IMR-90 (cell line): ENCODE measurements around the gene MAPK8IP3. TPM values are rescaled to one million over a fixed set of nuclear protein-coding genes. Genes with fewer than 3 reads are reported as not detected.
"Not testable (repeated sequence)": the region's sequence is repeated elsewhere in the genome, so short reads cannot be mapped to it uniquely, and the experiment has no call there.

ENCODE experiments used
- ATAC-seq: fragments of 200-7000 bp; cut with Tn5 transposase; 2 replicates; pipeline ENCODE4 v1.9.1; 2020; ENCODE audit warnings: low read depth, mild to moderate bottlenecking, moderate library complexity
- BruUV-seq: library from RNA; stranded (reverse); fragments of 400-500 nt; replicated peaks from 2 replicates; lab custom pipeline; 2021; lab: Mats Ljungman, UMichigan
- CTCF ChIA-PET: fragments of 300-600 bp; formaldehyde crosslinking; extraction: SDS; loops from one replicate; lab custom pipeline; 2021; ENCODE audit warnings: antibody characterized with exemption; lab: Yijun Ruan, JAX
- POLR2A ChIA-PET: fragments of 300-600 bp; sonication (Branson Sonifier 250); formaldehyde crosslinking; loops from one replicate; lab custom pipeline; 2022; ENCODE audit warnings: antibody characterized with exemption; ENCODE audit not compliant: unreplicated experiment; lab: Charles Lee
- DNase-seq: peaks from one replicate; pipeline ENCODE4 v3.0.0; 2013
- H2AFZ ChIP-seq: replicated peaks from 2 replicates; pipeline ENCODE3; 2013; ENCODE audit warnings: low read length, mild to moderate bottlenecking; ENCODE audit not compliant: poor library complexity
- H2AK5ac ChIP-seq: 2 replicates; pipeline ENCODE4 v1.6.1; 2013; ENCODE audit warnings: low read depth, low read length, inconsistent platforms
- H2AK9ac ChIP-seq: replicated peaks from 2 replicates; pipeline ENCODE3; 2013; ENCODE audit warnings: mild to moderate bottlenecking, low read depth, low read length, moderate library complexity; ENCODE audit not compliant: poor library complexity
- H2BK120ac ChIP-seq: 2 replicates; pipeline ENCODE4 v1.6.1; 2013; ENCODE audit warnings: low read depth, low read length, inconsistent platforms
- H2BK15ac ChIP-seq: 3 replicates; pipeline ENCODE4 v1.6.1; 2013; ENCODE audit warnings: low read depth, low read length, inconsistent platforms
- H2BK20ac ChIP-seq: 2 replicates; pipeline ENCODE4 v1.6.1; 2013; ENCODE audit warnings: low read depth, mild to moderate bottlenecking, inconsistent platforms, low read length, moderate library complexity
- H2BK5ac ChIP-seq: 2 replicates; pipeline ENCODE4 v1.6.1; 2013; ENCODE audit warnings: mild to moderate bottlenecking, low read depth, low read length, inconsistent platforms; ENCODE audit not compliant: poor library complexity, severe bottlenecking
- H3K14ac ChIP-seq: replicated peaks from 2 replicates; pipeline ENCODE4 v1.6.1; 2013; ENCODE audit warnings: low read depth, low read length, inconsistent platforms
- H3K18ac ChIP-seq: 2 replicates; pipeline ENCODE4 v1.6.1; 2013; ENCODE audit warnings: low read depth, low read length, control low read depth
- H3K23ac ChIP-seq: 2 replicates; pipeline ENCODE4 v1.6.1; 2013; ENCODE audit warnings: low read depth, low read length, inconsistent platforms
- H3K27ac ChIP-seq: 2 replicates; pipeline ENCODE4 v1.5.1; 2013; ENCODE audit warnings: mild to moderate bottlenecking, control low read depth, low read length; ENCODE audit not compliant: insufficient read depth
- H3K27me3 ChIP-seq: 2 replicates; pipeline ENCODE4 v1.6.1; 2013; ENCODE audit warnings: low read length; ENCODE audit not compliant: control insufficient read depth, insufficient read depth
- H3K36me3 ChIP-seq: 2 replicates; pipeline ENCODE4 v1.6.1; 2013; ENCODE audit warnings: low read length, mixed read lengths; ENCODE audit not compliant: control insufficient read depth, insufficient read depth
- H3K4ac ChIP-seq: 2 replicates; pipeline ENCODE4 v1.6.1; 2013; ENCODE audit warnings: low read depth, low read length, inconsistent platforms
- H3K4me1 ChIP-seq: 2 replicates; pipeline ENCODE4 v1.6.1; 2013; ENCODE audit warnings: low read length, mixed read lengths; ENCODE audit not compliant: control insufficient read depth, insufficient read depth
- H3K4me2 ChIP-seq: 2 replicates; pipeline ENCODE4 v1.6.1; 2013; ENCODE audit warnings: low read depth, mild to moderate bottlenecking, control low read depth, low read length, moderate library complexity
- H3K4me3 ChIP-seq: 2 replicates; pipeline ENCODE4 v1.5.1; 2013; ENCODE audit warnings: low read depth, mild to moderate bottlenecking, control low read depth, low read length, moderate library complexity; ENCODE audit not compliant: insufficient read depth
- H3K56ac ChIP-seq: 2 replicates; pipeline ENCODE4 v1.6.1; 2013; ENCODE audit warnings: low read length, inconsistent platforms; ENCODE audit not compliant: insufficient read depth; ENCODE audit errors: extremely low read depth
- H3K79me1 ChIP-seq, 2 experiments: 2 replicates each; pipeline ENCODE4 v1.6.1; 2013; ENCODE audit warnings: low read length in 2 of 2, inconsistent platforms in 1 of 2, low read depth in 1 of 2
- H3K9ac ChIP-seq: 2 replicates; pipeline ENCODE4 v1.6.1; 2013; ENCODE audit warnings: low read depth, low read length, control low read depth
- H3K9me1 ChIP-seq: 2 replicates; pipeline ENCODE4 v1.6.1; 2013; ENCODE audit warnings: low read length, inconsistent platforms; ENCODE audit not compliant: insufficient read depth
- H3K9me3 ChIP-seq: 2 replicates; pipeline ENCODE4 v1.6.1; 2013; ENCODE audit warnings: low read length; ENCODE audit not compliant: control insufficient read depth, insufficient read depth
- H4K20me1 ChIP-seq: 2 replicates; pipeline ENCODE4 v1.6.1; 2013; ENCODE audit warnings: low read length, inconsistent platforms; ENCODE audit not compliant: insufficient read depth
- H4K5ac ChIP-seq: 2 replicates; pipeline ENCODE4 v1.6.1; 2013; ENCODE audit warnings: mild to moderate bottlenecking, low read depth, low read length, control low read depth
- H4K8ac ChIP-seq, 2 experiments: 2 replicates each; pipeline ENCODE4 v1.6.1; 2013; ENCODE audit warnings: low read depth in 2 of 2, low read length in 2 of 2, control low read depth in 1 of 2, inconsistent platforms in 1 of 2
- H4K91ac ChIP-seq: 2 replicates; pipeline ENCODE4 v1.6.1; 2013; ENCODE audit warnings: low read depth, low read length, inconsistent platforms; ENCODE audit not compliant: insufficient read depth
- WGBS, 2 experiments: methylation state at CpG; one replicate each; pipeline versions ENCODE4 v1.1.5 to v1.1.7; 2013; ENCODE audit warnings: missing lambda C conversion rate in 2 of 2; ENCODE audit not compliant: insufficient read length in 1 of 2; ENCODE audit errors: extremely low coverage in 2 of 2; 5-methylcytosine and 5-hydroxymethylcytosine counted together
- dilution Hi-C: fragments of 300-500 bp; cut with HindIII; formaldehyde crosslinking; loops from one replicate; pipeline ENCODE4 v1.14.3; 2018; ENCODE audit warnings: low sequenced_read_pairs; ENCODE audit not compliant: unreplicated experiment
- in situ Hi-C: fragments of 300-500 bp; cut with MboI; formaldehyde crosslinking; loops from 3 replicates; pipeline ENCODE4 v1.14.3; 2019; ENCODE audit warnings: low sequenced_read_pairs, inconsistent platforms, mixed read lengths
- intact Hi-C: fragments of 100-400 bp; cut with micrococcal nuclease; formaldehyde crosslinking; loops from 2 replicates; pipeline ENCODE4 v1.10.0; 2022
- polyA plus RNA-seq, 3 experiments: library from polyadenylated mRNA; depleted of rRNA; stranded (reverse); fragments of >200 nt; gene quantifications; 2 replicates each; pipeline ENCODE4 v1.2.3, GENCODE V29; 2012; ENCODE audit warnings: low replicate concordance in 1 of 3
- total RNA-seq: library from RNA; depleted of rRNA; stranded (reverse); fragments of >200 nt; gene quantifications from 2 replicates; pipeline ENCODE4 v1.2.3, GENCODE V29; 2012

The MAPK8IP3 gene
- total and polyA plus RNA-seq, 2 of the 4 experiments (the other 2 are of a cell fraction), result 17.0 to 69.1 TPM

- Histone ChIP-seq H4K20me1 (peaks cover 56% of the 10 kb centered on the region), H3K79me1 (peaks cover 22 to 76% of the 10 kb centered on the region in 2 experiments), H3K9me1 (peaks cover 10% of the 10 kb centered on the region)
- DNase-seq, BruUV-seq, H3K18ac ChIP-seq, H3K27ac ChIP-seq, in situ Hi-C loops, H2AK9ac ChIP-seq, H2BK20ac ChIP-seq, H4K5ac ChIP-seq, H2BK120ac ChIP-seq, H3K4me3 ChIP-seq, H2BK5ac ChIP-seq, H3K4me2 ChIP-seq, H3K36me3 ChIP-seq, H3K56ac ChIP-seq, H4K8ac ChIP-seq, CTCF ChIA-PET, POLR2A ChIA-PET, H2AK5ac ChIP-seq, ATAC-seq, H3K9ac ChIP-seq, H4K91ac ChIP-seq, H3K4ac ChIP-seq, H3K9me3 ChIP-seq, intact Hi-C loops, H3K14ac ChIP-seq, H2AFZ ChIP-seq, dilution Hi-C loops, H2BK15ac ChIP-seq, H3K23ac ChIP-seq, H3K4me1 ChIP-seq, H3K27me3 ChIP-seq: not testable (repeated sequence)
- 61% methylated on average over 3 of the region's 12 CpGs; no CpG with 5 or more reads in 1 of the 2 experiments for WGBS, 2 experiments
Observed at GRCh38 chr16:1719559-1720229, 13.7 kb downstream of the MAPK8IP3 start.
